ENCODE measurements around the gene KRTAP4-12.
"Not testable (repeated sequence)": the region's sequence is repeated elsewhere in the genome, so short reads cannot be mapped to it uniquely, and the experiment has no call there.

The KRTAP4-12 gene

DNA sequence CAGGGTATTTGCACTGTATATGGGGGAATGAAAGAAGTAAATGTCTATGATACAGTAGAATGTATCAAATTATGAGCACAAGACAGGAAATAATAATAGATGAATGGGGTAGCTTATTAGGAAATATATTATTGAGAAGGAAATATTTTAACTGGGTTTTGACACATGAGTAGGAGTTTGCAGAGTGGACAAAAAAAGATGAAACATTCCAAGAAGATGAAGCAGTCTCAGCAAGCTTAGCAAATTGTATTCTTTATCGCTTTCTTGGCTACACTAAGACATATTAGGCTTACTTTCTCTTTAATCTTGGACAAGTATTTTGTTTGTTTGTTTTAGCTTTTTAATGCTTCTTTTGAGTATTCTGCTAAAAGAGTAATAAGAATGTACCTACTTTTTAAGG lies 20.1 kb downstream of the KRTAP4-12 start:
- Mint-ChIP-seq H3K27ac (no peak overlapping the region), H3K27me3 (ENCODE audit: low read depth, poor library complexity) (peaks cover 4% of the 10 kb centered on the region), H3K9me3 (no peaks in the 10 kb centered on the region), H3K4me3 (no peak overlapping the region), H3K36me3 (ENCODE audit: low read depth) (no peaks in the 10 kb centered on the region), H3K4me1 (no peaks in the 10 kb centered on the region)
- DNase-seq, result no peak
- TF ChIP-seq CTCF (IDR thresholded peaks at IDR 0.05), result no peak

DNA sequence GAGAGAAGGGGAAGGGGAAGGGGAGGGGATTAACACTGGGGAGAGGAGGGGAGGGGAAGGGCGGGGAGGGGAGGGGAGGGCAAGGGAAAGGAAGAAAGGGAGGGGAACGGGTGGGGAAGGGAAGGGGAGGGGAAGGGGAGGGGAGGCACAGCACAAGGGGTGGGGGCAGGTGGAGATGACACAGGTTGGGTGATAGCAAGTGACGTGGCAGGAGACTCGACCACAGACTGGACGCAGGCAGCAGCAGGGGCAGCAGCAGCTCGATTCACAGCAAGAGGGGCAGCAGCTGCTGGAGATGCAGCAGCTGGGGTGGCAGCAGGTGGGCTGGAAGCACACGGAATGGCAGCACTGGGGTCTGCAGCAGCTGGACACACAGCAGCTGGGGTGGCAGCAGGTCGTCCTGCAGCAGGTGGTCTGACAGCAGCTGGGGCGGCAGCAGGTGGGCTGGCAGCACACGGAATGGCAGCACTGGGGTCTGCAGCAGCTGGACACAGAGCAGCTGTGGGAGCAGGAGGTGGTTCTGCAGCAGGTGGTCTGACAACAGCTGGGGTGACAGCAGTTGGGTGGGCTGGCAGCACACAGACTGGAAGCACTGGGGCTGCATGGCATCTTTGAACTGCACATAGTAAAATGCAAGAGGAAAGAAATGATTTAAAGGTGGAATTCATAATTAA lies 22.3 kb downstream of the KRTAP4-12 start, which contains the start of gene KRTAP4-16:
KRTAP4-16 (minus strand) TSS at position 624 of the 674 bp plus-strand sequence; CDS start at position 624, 0 bp downstream.
- TF ChIP-seq CTCF (IDR thresholded peaks at IDR 0.05), result no peak
- no peaks in the 10 kb centered on the region for H3K4me1 Mint-ChIP-seq
- peaks cover 15% of the 10 kb centered on the region for H3K27me3 Mint-ChIP-seq (ENCODE audit: low read depth, poor library complexity)
- no peak for DNase-seq
- H3K9me3 Mint-ChIP-seq, result no peaks in the 10 kb centered on the region
- H3K4me3 Mint-ChIP-seq, result no peak within 1 kb of the TSS
- no peak within 1 kb of the TSS for H3K27ac Mint-ChIP-seq
- no peaks in the 10 kb centered on the region for H3K36me3 Mint-ChIP-seq (ENCODE audit: low read depth)

- H3K4me1 Mint-ChIP-seq; H3K27ac Mint-ChIP-seq; H3K9me3 Mint-ChIP-seq; H3K36me3 Mint-ChIP-seq (ENCODE audit: low read depth); DNase-seq; H3K4me3 Mint-ChIP-seq: not testable (repeated sequence)
- peaks cover 15% of the 10 kb centered on the region for H3K27me3 Mint-ChIP-seq (ENCODE audit: low read depth, poor library complexity)
Measured at GRCh38 chr17:41099682-41100480, 24.1 kb downstream of the KRTAP4-12 start.

- Mint-ChIP-seq H3K27ac (no peak overlapping the region), H3K4me3 (no peak overlapping the region), H3K36me3 (ENCODE audit: low read depth) (no peaks in the 10 kb centered on the region), H3K9me3 (peaks cover 5% of the 10 kb centered on the region), H3K27me3 (ENCODE audit: low read depth, poor library complexity) (peaks cover 12% of the 10 kb centered on the region), H3K4me1 (no peaks in the 10 kb centered on the region)
- TF ChIP-seq CTCF (IDR thresholded peaks at IDR 0.05), result no peak
- no peak for DNase-seq
Measured at GRCh38 chr17:41098481-41098880, 25.5 kb downstream of the KRTAP4-12 start.

DNA sequence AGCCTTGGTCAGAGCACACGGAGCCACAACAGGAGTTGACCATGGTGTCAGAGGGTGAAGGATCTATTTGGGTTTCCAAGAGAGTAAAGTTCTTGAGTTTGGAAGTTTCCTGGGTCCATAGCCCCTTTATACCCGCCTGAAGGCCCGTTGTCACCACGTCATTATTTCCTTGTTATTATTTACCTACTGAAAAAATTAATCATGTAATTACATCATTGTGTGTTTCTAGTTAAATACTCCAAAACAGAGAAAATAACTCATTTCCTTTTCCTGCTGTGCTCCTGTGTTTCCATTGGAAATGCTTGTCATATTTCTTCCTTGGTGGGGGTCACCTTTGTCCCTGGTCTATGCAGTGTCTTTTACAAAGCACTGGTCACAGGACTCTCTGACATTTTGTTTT lies 25.9 kb downstream of the KRTAP4-12 start, which contains the start of gene KRTAP4-8:
KRTAP4-8 (minus strand) TSS at position 101 of the 400 bp plus-strand sequence; CDS start at position 43, 58 bp downstream.
- no peak for DNase-seq
- Mint-ChIP-seq H3K36me3 (ENCODE audit: low read depth) (no peaks in the 10 kb centered on the region), H3K9me3 (peaks cover 8% of the 10 kb centered on the region), H3K27me3 (ENCODE audit: low read depth, poor library complexity) (peaks cover 12% of the 10 kb centered on the region), H3K27ac (no peak within 1 kb of the TSS), H3K4me1 (no peaks in the 10 kb centered on the region), H3K4me3 (no peak within 1 kb of the TSS)
- TF ChIP-seq CTCF (IDR thresholded peaks at IDR 0.05), result no peak

DNA sequence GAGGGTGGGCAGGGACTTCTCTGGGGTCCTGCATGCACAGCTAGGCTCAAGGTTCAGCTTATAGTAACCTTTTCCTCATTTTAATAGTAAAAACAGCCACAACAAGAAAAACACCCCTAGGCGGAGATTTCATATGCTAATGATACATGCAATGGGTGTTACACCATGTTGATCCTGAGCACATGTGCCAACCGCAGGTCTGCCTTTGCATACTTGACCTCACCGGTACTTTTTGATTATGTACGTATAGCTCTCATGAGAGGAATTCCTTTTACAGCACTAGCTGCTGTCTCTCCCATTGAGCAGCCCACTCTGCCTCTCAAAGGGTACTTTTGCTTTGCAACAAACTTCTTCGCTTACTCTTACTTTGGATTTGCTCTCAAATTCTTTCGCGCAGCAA lies 27.9 kb downstream of the KRTAP4-12 start:
- Mint-ChIP-seq H3K27me3 (ENCODE audit: low read depth, poor library complexity) (peaks cover 12% of the 10 kb centered on the region), H3K27ac (no peak overlapping the region), H3K9me3 (peaks cover 21% of the 10 kb centered on the region), H3K36me3 (ENCODE audit: low read depth) (no peaks in the 10 kb centered on the region), H3K4me1 (no peaks in the 10 kb centered on the region), H3K4me3 (no peak overlapping the region)
- TF ChIP-seq CTCF (IDR thresholded peaks at IDR 0.05), result no peak
- no peak for DNase-seq

DNA sequence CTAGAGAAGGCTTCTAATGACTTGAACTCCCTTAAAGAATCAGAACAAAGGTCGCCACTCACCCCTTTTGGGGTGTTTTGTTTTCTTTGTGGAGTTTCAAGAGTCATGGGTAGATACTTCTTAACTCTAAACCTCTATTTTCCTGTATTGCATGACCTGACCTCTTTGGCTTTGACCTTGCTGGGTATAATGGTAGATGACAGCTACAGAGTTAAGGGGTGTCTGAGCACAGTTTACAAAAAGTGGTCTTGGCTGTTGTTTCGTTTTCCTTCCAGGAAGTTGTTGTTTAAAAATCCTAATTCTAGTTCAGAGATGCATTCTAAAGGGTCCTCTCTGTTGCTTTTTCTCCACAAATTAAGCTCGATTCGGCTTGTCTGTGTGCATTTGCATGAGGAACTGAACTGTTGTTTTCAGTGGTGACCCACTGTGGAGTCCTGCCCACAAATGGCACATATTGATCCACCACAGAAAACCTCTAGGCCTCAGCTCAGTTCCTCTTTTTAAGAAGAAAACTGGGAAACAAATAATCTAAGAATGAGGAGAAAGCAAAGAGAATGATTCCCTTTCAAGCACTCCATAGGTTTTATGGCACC lies 35.1 kb downstream of the KRTAP4-12 start:
- peaks cover 19% of the 10 kb centered on the region for H3K9me3 Mint-ChIP-seq
- not testable (repeated sequence) for H3K27me3 Mint-ChIP-seq (ENCODE audit: low read depth, poor library complexity); H3K36me3 Mint-ChIP-seq (ENCODE audit: low read depth); H3K4me1 Mint-ChIP-seq; DNase-seq; H3K4me3 Mint-ChIP-seq; H3K27ac Mint-ChIP-seq

DNA sequence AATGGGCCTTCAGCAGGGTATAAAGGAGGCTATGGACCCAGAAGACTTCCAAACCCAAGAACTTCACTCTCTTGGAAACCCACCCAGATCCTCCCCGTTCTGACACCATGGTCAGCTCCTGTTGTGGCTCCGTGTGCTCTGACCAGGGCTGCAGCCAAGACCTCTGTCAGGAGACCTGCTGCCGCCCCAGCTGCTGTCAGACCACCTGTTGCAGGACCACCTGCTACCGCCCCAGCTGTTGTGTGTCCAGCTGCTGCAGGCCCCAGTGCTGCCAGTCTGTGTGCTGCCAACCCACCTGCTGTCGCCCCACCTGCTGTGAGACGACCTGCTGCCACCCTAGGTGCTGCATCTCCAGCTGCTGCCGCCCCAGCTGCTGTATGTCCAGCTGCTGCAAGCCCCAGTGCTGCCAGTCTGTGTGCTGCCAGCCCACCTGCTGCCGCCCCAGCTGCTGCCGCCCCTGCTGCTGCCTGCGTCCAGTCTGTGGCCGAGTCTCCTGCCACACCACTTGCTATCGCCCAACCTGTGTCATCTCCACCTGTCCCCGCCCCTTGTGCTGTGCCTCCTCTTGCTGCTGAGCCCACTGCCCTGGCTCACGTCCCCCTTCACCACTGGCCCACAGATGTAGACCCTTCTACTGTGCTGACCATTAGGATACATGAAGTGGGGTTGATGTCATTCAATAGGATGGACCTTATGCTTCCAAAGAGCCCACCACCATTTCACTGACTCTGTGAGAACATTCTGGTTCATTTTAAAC lies 39.7 kb downstream of the KRTAP4-12 start, which contains the start of gene KRTAP4-7:
KRTAP4-7 (plus strand) TSS at position 51 of the 757 bp plus-strand sequence; CDS start at position 108, 57 bp downstream.
- not testable (repeated sequence) for H3K9me3 Mint-ChIP-seq; DNase-seq; H3K4me3 Mint-ChIP-seq; H3K27me3 Mint-ChIP-seq (ENCODE audit: low read depth, poor library complexity); H3K27ac Mint-ChIP-seq; H3K4me1 Mint-ChIP-seq; H3K36me3 Mint-ChIP-seq (ENCODE audit: low read depth)

Data from nephron progenitor cell (in vitro differentiated cells).